DOHH2 (cell line): ENCODE results near the gene MIXL1.

Source experiments
- H3F3A ChIP-seq: fragments of 200-600 bp; sonication (generic), shearing (Covaris generic); 2 replicates; pipeline ENCODE4 v1.6.0; 2016; ENCODE audit warnings: antibody characterized with exemption, mild to moderate bottlenecking; ENCODE audit not compliant: control insufficient read depth, insufficient read depth
- H3K27ac ChIP-seq: fragments of 200-600 bp; sonication (generic); 2 replicates; pipeline ENCODE4 v1.5.1; 2014; ENCODE audit warnings: low read depth, mild to moderate bottlenecking, low read length, moderate library complexity
- H3K27me3 ChIP-seq: fragments of 200-600 bp; sonication (generic); 2 replicates; pipeline ENCODE4 v1.6.1; 2014; ENCODE audit warnings: mild to moderate bottlenecking, low read length, mixed read lengths; ENCODE audit not compliant: control insufficient read depth
- H3K36me3 ChIP-seq: fragments of 200-600 bp; sonication (generic); 2 replicates; pipeline ENCODE4 v1.6.1; 2014; ENCODE audit warnings: mild to moderate bottlenecking, low read length, moderate library complexity, mixed read lengths; ENCODE audit not compliant: control insufficient read depth
- H3K4me1 ChIP-seq: fragments of 200-600 bp; sonication (generic); 2 replicates; pipeline ENCODE4 v1.6.1; 2014; ENCODE audit warnings: mild to moderate bottlenecking, low read length, mixed read lengths; ENCODE audit not compliant: control insufficient read depth
- H3K4me2 ChIP-seq: fragments of 200-600 bp; sonication (generic); 2 replicates; pipeline ENCODE4 v1.6.0; 2014; ENCODE audit warnings: mild to moderate bottlenecking, low read length, moderate library complexity
- H3K4me3 ChIP-seq: fragments of 200-600 bp; sonication (generic); 2 replicates; pipeline ENCODE4 v1.5.1; 2014; ENCODE audit warnings: mild to moderate bottlenecking, low read length, mixed read lengths
- H3K79me2 ChIP-seq: fragments of 200-600 bp; sonication (generic); 2 replicates; pipeline ENCODE4 v1.6.1; 2014; ENCODE audit warnings: mild to moderate bottlenecking, low read length, mixed read lengths; ENCODE audit not compliant: control insufficient read depth
- H3K9me2 ChIP-seq: fragments of 200-600 bp; sonication (generic); replicated peaks from 2 replicates; pipeline ENCODE4 v1.6.1; 2014; ENCODE audit warnings: mild to moderate bottlenecking, low read length, mixed read lengths; ENCODE audit not compliant: control insufficient read depth
- H3K9me3 ChIP-seq: fragments of 200-600 bp; sonication (generic); 2 replicates; pipeline ENCODE4 v1.6.1; 2014; ENCODE audit warnings: antibody characterized with exemption, low read length, mixed read lengths; ENCODE audit not compliant: control insufficient read depth, insufficient read depth
- H4K20me1 ChIP-seq: fragments of 200-600 bp; sonication (generic); 2 replicates; pipeline ENCODE4 v1.6.0; 2014; ENCODE audit warnings: low read depth, mild to moderate bottlenecking, antibody characterized with exemption, low read length, moderate library complexity; ENCODE audit not compliant: control insufficient read depth, insufficient read depth
- EZH2phosphoT487 ChIP-seq: fragments of 200-600 bp; sonication (generic); IDR thresholded peaks from 2 replicates; pipeline ENCODE4 v1.6.1; 2017; ENCODE audit warnings: borderline replicate concordance, mild to moderate bottlenecking, antibody characterized with exemption, low read length, moderate library complexity, mixed read lengths
- TF ChIP-seq, protein P1 (sequence below): fragments of 200-600 bp; sonication (generic); IDR thresholded peaks from one replicate; pipeline ENCODE4 v1.5.1; 2014; ENCODE audit warnings: antibody characterized with exemption, mild to moderate bottlenecking, low read depth, low read length; ENCODE audit not compliant: poor library complexity, severe bottlenecking

The MIXL1 gene

DNA sequence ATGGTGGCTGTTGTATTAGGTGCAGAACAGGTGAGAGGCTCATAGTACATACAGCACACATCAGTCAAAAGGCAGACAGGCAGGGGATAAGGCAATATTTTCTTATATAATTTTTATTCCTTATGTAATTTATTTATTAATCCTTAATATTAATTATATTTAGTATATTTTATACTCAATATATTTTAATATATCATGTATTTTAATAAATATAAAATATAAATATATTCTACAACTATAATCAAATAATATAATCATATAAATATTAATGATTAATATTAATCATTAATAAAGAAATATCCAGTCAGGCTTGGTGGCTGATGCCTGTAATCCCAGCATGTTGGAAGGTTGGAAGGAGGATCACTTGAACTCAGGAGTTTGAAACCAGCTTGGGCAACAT, 19.3 kb upstream of the MIXL1 start:
- Histone ChIP-seq H3K4me2 (no peak overlapping the region), H4K20me1 (no peaks in the 10 kb centered on the region), H3K36me3 (no peaks in the 10 kb centered on the region), H3K9me2 (no peaks in the 10 kb centered on the region), H3K27me3 (no peaks in the 10 kb centered on the region), H3F3A (0 out of 2 replicates have a peak, but pooled peaks cover 3% of the 10 kb centered on the region), H3K4me1 (peaks cover 42% of the 10 kb centered on the region), H3K79me2 (no peaks in the 10 kb centered on the region), H3K9me3 (no peaks in the 10 kb centered on the region), H3K4me3 (no peak overlapping the region), H3K27ac (no peak overlapping the region)
- TF ChIP-seq EZH2phosphoT487, result no peak
- TF ChIP-seq, protein P1, sequence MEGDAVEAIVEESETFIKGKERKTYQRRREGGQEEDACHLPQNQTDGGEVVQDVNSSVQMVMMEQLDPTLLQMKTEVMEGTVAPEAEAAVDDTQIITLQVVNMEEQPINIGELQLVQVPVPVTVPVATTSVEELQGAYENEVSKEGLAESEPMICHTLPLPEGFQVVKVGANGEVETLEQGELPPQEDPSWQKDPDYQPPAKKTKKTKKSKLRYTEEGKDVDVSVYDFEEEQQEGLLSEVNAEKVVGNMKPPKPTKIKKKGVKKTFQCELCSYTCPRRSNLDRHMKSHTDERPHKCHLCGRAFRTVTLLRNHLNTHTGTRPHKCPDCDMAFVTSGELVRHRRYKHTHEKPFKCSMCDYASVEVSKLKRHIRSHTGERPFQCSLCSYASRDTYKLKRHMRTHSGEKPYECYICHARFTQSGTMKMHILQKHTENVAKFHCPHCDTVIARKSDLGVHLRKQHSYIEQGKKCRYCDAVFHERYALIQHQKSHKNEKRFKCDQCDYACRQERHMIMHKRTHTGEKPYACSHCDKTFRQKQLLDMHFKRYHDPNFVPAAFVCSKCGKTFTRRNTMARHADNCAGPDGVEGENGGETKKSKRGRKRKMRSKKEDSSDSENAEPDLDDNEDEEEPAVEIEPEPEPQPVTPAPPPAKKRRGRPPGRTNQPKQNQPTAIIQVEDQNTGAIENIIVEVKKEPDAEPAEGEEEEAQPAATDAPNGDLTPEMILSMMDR, result no peak

DNA sequence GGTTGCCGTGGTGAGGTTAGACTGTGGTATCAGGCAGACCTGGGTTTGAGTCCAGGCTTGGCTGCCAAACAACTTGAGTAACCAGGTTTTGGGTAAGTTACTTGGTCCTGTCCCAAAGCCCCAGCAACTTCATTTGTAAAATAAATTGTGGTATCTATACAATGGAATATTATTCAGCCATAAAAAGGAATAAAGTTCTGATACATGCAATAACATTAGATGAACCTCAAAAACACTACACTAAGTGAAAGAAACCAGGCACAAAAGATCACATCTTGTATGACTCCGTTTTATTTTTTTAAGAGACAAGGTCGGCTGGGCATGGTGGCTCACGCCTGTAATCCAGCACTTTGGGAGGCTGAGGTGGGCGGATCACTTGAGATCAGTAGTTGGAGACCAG, 16.4 kb upstream of the MIXL1 start:
- Histone ChIP-seq H3K9me3 (no peaks in the 10 kb centered on the region), H3K9me2 (no peaks in the 10 kb centered on the region), H3K4me3 (no peak overlapping the region), H4K20me1 (no peaks in the 10 kb centered on the region), H3K27me3 (no peaks in the 10 kb centered on the region), H3K4me2 (no peak overlapping the region), H3K27ac (no peak overlapping the region), H3K4me1 (peaks cover 18% of the 10 kb centered on the region), H3F3A (no peaks in the 10 kb centered on the region), H3K79me2 (no peaks in the 10 kb centered on the region), H3K36me3 (no peaks in the 10 kb centered on the region)
- no peak for TF ChIP-seq EZH2phosphoT487
- TF ChIP-seq, protein P1, result no peak

DNA sequence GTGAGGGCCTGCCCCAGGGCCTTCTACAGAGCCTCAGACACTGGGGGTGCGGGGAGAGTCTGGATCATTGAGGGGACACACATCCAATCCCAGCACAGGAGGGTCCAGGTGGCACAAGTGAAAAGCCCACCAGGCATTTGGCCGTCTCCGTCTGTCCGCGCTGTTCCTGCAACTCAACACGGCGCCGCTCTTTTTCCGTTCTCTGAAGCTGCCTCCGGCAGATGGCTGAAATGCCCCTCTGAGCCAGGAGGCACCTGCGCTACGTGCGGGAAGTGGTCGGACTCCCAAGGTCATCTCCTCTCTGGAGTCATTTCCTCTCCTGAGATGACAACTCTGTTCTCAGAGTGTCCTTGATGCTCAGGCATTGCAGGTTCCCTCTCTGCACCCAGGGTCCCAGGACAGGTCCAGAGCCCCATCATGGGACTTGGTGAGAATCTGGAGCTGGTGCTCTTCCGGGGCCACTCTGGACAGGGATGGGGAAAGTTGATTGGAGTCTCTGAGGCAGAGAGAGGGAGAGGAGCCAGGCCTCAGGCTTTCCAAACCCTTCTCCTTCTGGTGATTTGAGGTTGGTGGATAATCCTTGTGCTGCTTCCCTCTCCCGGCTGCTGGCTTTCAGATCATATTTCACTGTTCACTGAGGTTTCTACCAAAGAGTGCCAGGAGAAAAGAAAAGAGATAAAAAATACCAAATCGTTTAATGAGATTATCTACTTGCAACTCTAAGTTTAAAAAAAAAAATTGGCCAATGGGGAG, 14.0 kb upstream of the MIXL1 start:
- Histone ChIP-seq H3K79me2 (no peaks in the 10 kb centered on the region), H3K9me2 (no peaks in the 10 kb centered on the region), H3K4me2 (no peak overlapping the region), H3K27me3 (no peaks in the 10 kb centered on the region), H4K20me1 (no peaks in the 10 kb centered on the region), H3K36me3 (no peaks in the 10 kb centered on the region), H3K4me3 (no peak overlapping the region), H3K27ac (no peak overlapping the region), H3K9me3 (no peaks in the 10 kb centered on the region), H3F3A (no peaks in the 10 kb centered on the region), H3K4me1 (peaks cover 1% of the 10 kb centered on the region)
- no peak for TF ChIP-seq EZH2phosphoT487
- TF ChIP-seq, protein P1, result no peak
